HepG2 (cell line): ENCODE data around the gene THSD4. TPM values are rescaled to one million over a fixed set of nuclear protein-coding genes. Genes with fewer than 3 reads are reported as not detected.

Experiments
- ATF4 ChIP-seq, 2 experiments: fragments of 450-650 bp in 1 of 2; sonication (generic) in 1 of 2; formaldehyde crosslinking; IDR thresholded peaks; 2 replicates each; pipeline versions ENCODE4 v1.5.0 to v1.8.0; 2020 to 2022; ENCODE audit warnings: mild to moderate bottlenecking in 1 of 2, missing genetic modification reagents in 1 of 2
- DNMT1 ChIP-seq: sonication (generic); formaldehyde crosslinking; IDR thresholded peaks from 2 replicates; pipeline ENCODE4 v1.5.1; 2020; ENCODE audit warnings: mild to moderate bottlenecking, missing genetic modification reagents
- EEA1 ChIP-seq: sonication (generic); formaldehyde crosslinking; IDR thresholded peaks from 2 replicates; pipeline ENCODE4 v1.5.1; 2020; ENCODE audit warnings: mild to moderate bottlenecking, missing genetic modification reagents, borderline replicate concordance
- FIP1L1 ChIP-seq: fragments of 200-400 bp; formaldehyde crosslinking; IDR thresholded peaks from 2 replicates; pipeline ENCODE4 v1.6.1; 2018; ENCODE audit warnings: low read depth, mild to moderate bottlenecking, low read length, moderate library complexity, borderline replicate concordance; ENCODE audit not compliant: insufficient read depth
- FOXJ3 ChIP-seq: sonication (generic); formaldehyde crosslinking; IDR thresholded peaks from 2 replicates; pipeline ENCODE4 v1.4.0; 2020; ENCODE audit warnings: missing genetic modification reagents, mild to moderate bottlenecking, borderline replicate concordance
- JUND ChIP-seq: sonication (generic); formaldehyde crosslinking; IDR thresholded peaks from 2 replicates; pipeline ENCODE4 v1.8.0; 2022; ENCODE audit warnings: mild to moderate bottlenecking, missing genetic modification reagents
- LBX2 ChIP-seq: sonication (generic); formaldehyde crosslinking; IDR thresholded peaks from 2 replicates; pipeline ENCODE4 v1.5.0; 2020; ENCODE audit warnings: missing genetic modification reagents, mild to moderate bottlenecking, borderline replicate concordance
- MTF1 ChIP-seq: sonication (generic); formaldehyde crosslinking; IDR thresholded peaks from 2 replicates; pipeline ENCODE4 v1.5.0; 2020; ENCODE audit warnings: missing genetic modification reagents
- NBN ChIP-seq: fragments of 450-650 bp; conservative IDR thresholded peaks from 2 replicates; pipeline ENCODE4 v1.6.1; 2017
- NFKB2 ChIP-seq: sonication (generic); formaldehyde crosslinking; IDR thresholded peaks from 2 replicates; pipeline ENCODE4 v1.4.0; 2020; ENCODE audit warnings: missing genetic modification reagents, borderline replicate concordance
- PRMT3 ChIP-seq: sonication (generic); formaldehyde crosslinking; IDR thresholded peaks from 2 replicates; pipeline ENCODE4 v1.8.1; 2022; ENCODE audit warnings: low read depth, mild to moderate bottlenecking, moderate library complexity, missing genetic modification reagents, borderline replicate concordance
- SALL1 ChIP-seq: sonication (generic); formaldehyde crosslinking; IDR thresholded peaks from 2 replicates; pipeline ENCODE4 v1.8.0; 2022; ENCODE audit warnings: mild to moderate bottlenecking, missing genetic modification reagents
- TP53 ChIP-seq: sonication (generic); formaldehyde crosslinking; conservative IDR thresholded peaks from 2 replicates; pipeline ENCODE4 v1.4.0; 2020; ENCODE audit warnings: missing genetic modification reagents
- ZBTB37 ChIP-seq: sonication (generic); formaldehyde crosslinking; IDR thresholded peaks from 2 replicates; pipeline ENCODE4 v1.4.0; 2020; ENCODE audit warnings: mild to moderate bottlenecking, missing genetic modification reagents
- ZNF160 ChIP-seq: sonication (generic); formaldehyde crosslinking; IDR thresholded peaks from 2 replicates; pipeline ENCODE4 v1.8.0; 2022; ENCODE audit warnings: mild to moderate bottlenecking, inconsistent platforms, missing genetic modification reagents
- ZNF282 ChIP-seq: fragments of 450-650 bp; IDR thresholded peaks from 2 replicates; pipeline ENCODE4 v1.6.1; 2018; ENCODE audit not compliant: partially characterized antibody
- ZNF343 ChIP-seq: sonication (generic); formaldehyde crosslinking; IDR thresholded peaks from 2 replicates; pipeline ENCODE4 v1.4.0; 2020; ENCODE audit warnings: mild to moderate bottlenecking, missing genetic modification reagents
- ZNF597 ChIP-seq: sonication (generic); formaldehyde crosslinking; IDR thresholded peaks from 2 replicates; pipeline ENCODE4 v1.5.0; 2020; ENCODE audit warnings: missing genetic modification reagents
- ZNF607 ChIP-seq: sonication (generic); formaldehyde crosslinking; IDR thresholded peaks from 2 replicates; pipeline ENCODE4 v1.5.1; 2020; ENCODE audit warnings: missing genetic modification reagents, mild to moderate bottlenecking, borderline replicate concordance
- ZNF691 ChIP-seq: sonication (generic); formaldehyde crosslinking; IDR thresholded peaks from 2 replicates; pipeline ENCODE4 v1.4.0; 2020; ENCODE audit warnings: missing genetic modification reagents, low read depth, mild to moderate bottlenecking, borderline replicate concordance
- ZNF782 ChIP-seq: sonication (generic); formaldehyde crosslinking; IDR thresholded peaks from 2 replicates; pipeline ENCODE4 v1.4.0; 2020; ENCODE audit warnings: missing genetic modification reagents, mild to moderate bottlenecking, borderline replicate concordance
- ZNF788 ChIP-seq: sonication (generic); formaldehyde crosslinking; IDR thresholded peaks from 2 replicates; pipeline ENCODE4 v1.5.0; 2020; ENCODE audit warnings: mild to moderate bottlenecking, missing genetic modification reagents, borderline replicate concordance
- ZSCAN22 ChIP-seq: sonication (generic); formaldehyde crosslinking; IDR thresholded peaks from 2 replicates; pipeline ENCODE4 v1.4.0; 2020; ENCODE audit warnings: mild to moderate bottlenecking, missing genetic modification reagents
- polyA plus RNA-seq, 8 experiments: library from polyadenylated mRNA; depleted of rRNA in 3 of 8; stranded (reverse) in 7 of 8; unstranded in 1 of 8; fragments of >200 nt; fragmentation: Illumina TruSeq in 4 of 8; extraction: Trizol in 4 of 8; gene quantifications; 2 replicates each; pipeline versions ENCODE4 v1.2.1 to v1.2.3, GENCODE V29; 2011 to 2016; ENCODE audit warnings: low read depth in 4 of 8, missing spikeins in 1 of 8, mixed read lengths in 1 of 8; ENCODE audit not compliant: insufficient read depth in 1 of 8
- total RNA-seq, 5 experiments: library from RNA; depleted of rRNA; stranded (reverse); fragments of >200 nt; fragmentation: Illumina TruSeq; extraction: Trizol; gene quantifications; 2 replicates each; pipeline ENCODE4 v1.2.3, GENCODE V29; 2016; ENCODE audit warnings: low read depth in 1 of 5

Gene THSD4
- total and polyA plus RNA-seq, 2 of the 13 experiments (the other 11 are each of a cell fraction or from before 2014, with no cell fraction given) = 0.07 to 0.21 TPM

- TF ChIP-seq NBN (no peak), FOXJ3 (CRISPR knock-in tag) (no peak), TP53 (CRISPR knock-in tag) (no peak), SALL1 (CRISPR knock-in tag) (peak; percentile 41; the same call in 1 of the 2 replicates), ZSCAN22 (peak; percentile 72; the same call in 1 of the 2 replicates), JUND (CRISPR knock-in tag) (no peak), ZNF160 (CRISPR knock-in tag) (no peak), ZNF282 (no peak), ZNF343 (CRISPR knock-in tag) (no peak), PRMT3 (CRISPR knock-in tag) (no peak), ATF4 (CRISPR knock-in tag; IDR thresholded peaks at IDR 0.05) (no peak), ZNF691 (CRISPR knock-in tag) (no peak), ZNF597 (no peak), ZNF788 (CRISPR knock-in tag) (no peak), ZBTB37 (CRISPR knock-in tag) (no peak), ZNF607 (no peak), MTF1 (no peak), ZNF782 (CRISPR knock-in tag) (no peak), DNMT1 (CRISPR knock-in tag) (no peak), NFKB2 (CRISPR knock-in tag) (no peak), EEA1 (CRISPR knock-in tag) (no peak), FIP1L1 (no peak), LBX2 (CRISPR knock-in tag) (no peak)
Measured at GRCh38 chr15:71654720-71655174, 539.5 kb downstream of the THSD4 start (continued).
